Nephron (organoid): ENCODE results near the gene ATF7IP.

Experiments used
- H3K27ac Mint-ChIP-seq, 3 experiments: 2 replicates each; pipeline ENCODE4 v1.8.0; 2020; ENCODE audit warnings: mixed read lengths in 3 of 3, mild to moderate bottlenecking in 2 of 3, moderate library complexity in 1 of 3
- H3K27me3 Mint-ChIP-seq: 2 replicates; pipeline ENCODE4 v1.8.0; 2021; ENCODE audit warnings: low read depth, mild to moderate bottlenecking, moderate library complexity, mixed read lengths
- H3K36me3 Mint-ChIP-seq: 2 replicates; pipeline ENCODE4 v1.8.0; 2020; ENCODE audit warnings: low read depth, mixed read lengths
- H3K4me1 Mint-ChIP-seq: 2 replicates; pipeline ENCODE4 v1.8.0; 2020; ENCODE audit warnings: mixed read lengths
- H3K4me3 Mint-ChIP-seq, 3 experiments: 2 replicates each; pipeline ENCODE4 v1.8.0; 2020; ENCODE audit warnings: mild to moderate bottlenecking in 3 of 3, mixed read lengths in 3 of 3, moderate library complexity in 2 of 3
- H3K9me3 Mint-ChIP-seq: 2 replicates; pipeline ENCODE4 v1.8.0; 2020; ENCODE audit warnings: mixed read lengths
- TF ChIP-seq, protein P1 (sequence below), 3 experiments: fragments of 200-600 bp; sonication (generic); IDR thresholded peaks; one replicate each; pipeline ENCODE4 v1.5.0; 2021; ENCODE audit warnings: antibody characterized with exemption in 3 of 3; ENCODE audit not compliant: unreplicated experiment in 3 of 3

Gene ATF7IP

DNA sequence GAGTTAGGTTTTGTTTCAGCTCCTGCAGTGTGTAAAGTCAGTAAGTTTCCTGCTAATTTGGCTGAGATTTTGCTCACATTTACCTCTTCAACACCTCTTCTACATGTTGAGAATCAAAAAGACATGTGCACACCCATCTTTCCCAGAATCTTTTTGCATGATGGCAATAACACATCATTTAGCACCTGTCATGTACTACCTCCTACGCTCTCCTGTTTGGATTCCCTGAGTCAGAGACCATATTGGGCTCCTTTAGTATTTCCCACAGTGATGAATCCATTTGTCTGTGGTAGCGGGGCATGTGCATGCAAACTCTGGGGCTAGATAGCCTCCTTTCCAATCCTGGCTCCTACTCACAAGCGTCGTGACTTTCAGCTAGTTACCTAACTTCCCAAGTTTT, 182.1 kb downstream of the ATF7IP start:
- Mint-ChIP-seq H3K4me3 (no peak overlapping the region), H3K27ac (no peak overlapping the region), H3K27me3 (no peaks in the 10 kb centered on the region), H3K36me3 (no peaks in the 10 kb centered on the region), H3K9me3 (no peaks in the 10 kb centered on the region), H3K4me1 (no peaks in the 10 kb centered on the region)
- TF ChIP-seq, protein P1, sequence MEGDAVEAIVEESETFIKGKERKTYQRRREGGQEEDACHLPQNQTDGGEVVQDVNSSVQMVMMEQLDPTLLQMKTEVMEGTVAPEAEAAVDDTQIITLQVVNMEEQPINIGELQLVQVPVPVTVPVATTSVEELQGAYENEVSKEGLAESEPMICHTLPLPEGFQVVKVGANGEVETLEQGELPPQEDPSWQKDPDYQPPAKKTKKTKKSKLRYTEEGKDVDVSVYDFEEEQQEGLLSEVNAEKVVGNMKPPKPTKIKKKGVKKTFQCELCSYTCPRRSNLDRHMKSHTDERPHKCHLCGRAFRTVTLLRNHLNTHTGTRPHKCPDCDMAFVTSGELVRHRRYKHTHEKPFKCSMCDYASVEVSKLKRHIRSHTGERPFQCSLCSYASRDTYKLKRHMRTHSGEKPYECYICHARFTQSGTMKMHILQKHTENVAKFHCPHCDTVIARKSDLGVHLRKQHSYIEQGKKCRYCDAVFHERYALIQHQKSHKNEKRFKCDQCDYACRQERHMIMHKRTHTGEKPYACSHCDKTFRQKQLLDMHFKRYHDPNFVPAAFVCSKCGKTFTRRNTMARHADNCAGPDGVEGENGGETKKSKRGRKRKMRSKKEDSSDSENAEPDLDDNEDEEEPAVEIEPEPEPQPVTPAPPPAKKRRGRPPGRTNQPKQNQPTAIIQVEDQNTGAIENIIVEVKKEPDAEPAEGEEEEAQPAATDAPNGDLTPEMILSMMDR (IDR thresholded peaks at IDR 0.05; ENCODE audit: unreplicated experiment in 3 of 3): no peak

DNA sequence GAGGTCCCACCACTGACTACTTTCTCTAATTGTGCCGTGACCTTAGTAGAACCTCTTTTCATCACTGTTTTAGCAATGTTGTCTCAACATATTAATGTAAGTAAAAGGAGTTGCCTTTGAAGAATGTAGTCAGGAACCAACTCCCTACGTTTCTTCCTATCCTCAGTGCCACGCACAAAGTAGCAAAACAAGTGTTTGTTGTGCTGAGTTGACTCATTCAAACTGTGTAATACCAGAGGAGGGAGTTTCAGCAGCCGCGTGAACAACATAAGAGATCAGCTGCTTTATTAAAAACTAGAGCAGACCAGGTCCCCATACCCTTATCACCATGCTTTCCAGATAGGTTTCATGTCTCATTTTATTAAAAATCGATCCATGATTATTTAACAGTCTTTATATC, 183.1 kb downstream of the ATF7IP start:
- TF ChIP-seq, protein P1 (IDR thresholded peaks at IDR 0.05; ENCODE audit: unreplicated experiment in 3 of 3): no peak
- H3K27me3 Mint-ChIP-seq: no peaks in the 10 kb centered on the region
- no peaks in the 10 kb centered on the region for H3K9me3 Mint-ChIP-seq
- peak overlapping the region in 1 of 3 experiments; percentile 36 for H3K27ac Mint-ChIP-seq
- H3K4me3 Mint-ChIP-seq: no peak overlapping the region
- no peaks in the 10 kb centered on the region for H3K4me1 Mint-ChIP-seq
- H3K36me3 Mint-ChIP-seq: no peaks in the 10 kb centered on the region
